HPDE6-E6E7 (cell line): ENCODE measurements around the gene ESYT2.
"Not testable (repeated sequence)": the region's sequence is repeated elsewhere in the genome, so short reads cannot be mapped to it uniquely, and the experiment has no call there.

Source experiments
- DNase-seq: peaks from one replicate; pipeline ENCODE4 v3.0.0; 2011; ENCODE audit warnings: missing footprints; ENCODE audit errors: extremely low spot score

Gene ESYT2

DNA sequence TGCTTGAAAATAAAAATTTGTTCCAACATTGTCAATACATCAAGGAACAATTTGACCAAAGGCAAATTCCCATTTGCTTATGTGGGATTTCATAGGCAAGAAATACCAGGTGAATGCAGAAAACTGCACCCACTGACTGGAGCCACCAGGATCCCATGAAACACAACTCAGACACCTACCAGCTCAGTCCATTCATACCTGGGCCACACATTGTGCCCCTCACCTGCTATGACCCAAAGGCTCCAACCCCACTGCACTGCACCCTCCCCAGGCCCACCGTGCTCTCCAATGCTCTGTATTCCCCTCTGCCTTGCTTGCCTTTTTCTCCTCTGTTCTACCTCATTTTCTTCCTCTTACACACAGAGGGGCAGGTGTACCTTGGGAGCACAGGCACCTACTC is 130.0 kb downstream of the ESYT2 start:
- DNase-seq: no peak

DNA sequence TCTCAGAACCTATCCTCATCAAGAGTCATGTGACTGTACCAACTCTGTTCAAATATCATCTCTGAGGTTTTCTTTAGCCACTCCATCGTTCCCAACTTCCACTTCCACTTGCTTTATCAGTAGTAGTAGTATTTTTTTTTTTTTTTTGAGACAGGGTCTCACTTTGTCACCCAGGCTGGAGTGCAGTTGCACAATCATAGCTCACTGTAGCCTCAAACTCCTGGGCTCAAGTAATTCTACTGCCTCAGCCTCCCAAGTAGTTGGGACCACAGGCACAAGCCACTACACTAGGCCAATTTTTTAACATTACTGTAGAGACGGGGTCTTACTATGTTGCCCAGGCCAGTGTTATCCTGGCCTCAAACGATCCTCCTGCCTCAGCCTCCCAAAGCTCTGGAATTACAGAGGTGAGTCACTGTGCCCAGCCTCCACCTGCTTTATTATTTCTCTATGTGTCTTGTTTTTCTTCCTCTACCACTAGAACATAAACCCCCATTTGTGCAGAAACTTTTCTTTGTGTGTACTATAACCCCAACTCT is 130.6 kb downstream of the ESYT2 start:
- DNase-seq: no peak

DNA sequence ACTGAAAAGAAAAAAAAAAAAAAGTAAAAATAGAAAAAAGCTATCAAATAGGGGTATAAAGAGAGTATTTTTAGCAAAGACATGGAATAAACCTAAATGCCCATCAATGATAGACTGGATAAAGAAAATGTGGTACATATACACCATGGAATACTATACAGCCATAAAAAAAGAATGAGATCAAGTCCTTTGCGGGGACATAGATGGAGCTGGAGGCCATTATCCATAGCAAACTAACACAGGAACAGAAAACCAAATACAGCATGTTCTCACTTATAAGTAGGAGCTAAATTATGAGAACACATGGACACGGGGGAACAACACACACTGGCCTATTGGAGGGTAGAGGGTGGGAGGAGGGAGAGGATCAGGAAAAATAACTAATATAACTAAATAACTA is 131.7 kb downstream of the ESYT2 start:
- DNase-seq: not testable (repeated sequence)

DNA sequence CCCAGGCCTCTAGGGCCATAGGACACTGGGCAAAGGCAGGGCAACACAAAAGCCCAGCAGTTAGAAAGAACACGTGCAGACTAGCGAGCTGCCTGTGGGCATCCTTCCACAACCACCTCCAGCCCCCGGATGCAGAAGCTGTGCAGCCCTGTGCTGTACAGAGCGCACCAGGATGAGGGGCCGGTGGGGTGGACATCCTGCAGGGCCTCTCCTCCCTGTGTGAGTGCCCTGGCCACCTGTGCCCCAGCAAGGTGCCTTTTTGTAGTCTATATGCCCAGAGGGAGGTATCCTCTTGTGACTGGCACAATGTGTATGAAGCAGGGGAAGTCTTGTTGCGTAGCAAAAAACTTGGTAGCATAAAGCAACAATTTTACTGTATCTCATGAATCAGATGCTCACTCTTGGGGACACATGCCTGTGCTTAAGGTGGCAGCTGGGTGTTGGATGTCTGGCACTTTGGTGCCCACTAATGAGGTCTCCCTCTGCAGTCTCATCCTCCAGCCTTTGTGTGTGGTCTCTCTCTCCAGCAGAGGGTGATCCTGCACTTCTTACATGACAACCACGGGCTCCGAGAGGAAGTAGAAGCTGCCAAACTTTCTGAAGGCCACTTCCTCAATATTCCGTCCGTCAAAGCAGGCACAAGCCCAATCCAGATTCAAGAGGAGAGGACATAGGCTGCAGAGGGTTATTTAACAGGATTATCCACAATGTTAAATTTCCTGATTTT is 133.4 kb downstream of the ESYT2 start:
- DNase-seq: no peak

DNA sequence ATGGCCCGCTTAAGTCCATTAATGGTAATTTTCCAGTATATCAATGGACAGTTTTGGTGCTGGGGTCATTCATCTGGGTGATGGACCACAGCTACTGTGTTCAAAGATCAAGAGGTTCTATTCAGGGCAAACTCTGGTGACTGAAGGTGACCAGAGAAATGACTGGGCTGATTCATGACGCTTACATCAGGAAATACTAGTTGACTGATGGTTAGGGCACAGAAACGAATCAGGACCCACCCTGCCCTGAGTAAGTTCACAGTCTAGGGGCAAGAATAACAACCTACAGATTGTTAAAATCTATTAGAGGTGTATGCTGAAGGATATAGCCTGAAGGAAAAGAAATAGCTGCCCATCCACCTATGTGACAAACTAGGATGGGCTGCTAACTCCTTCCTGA is 134.3 kb downstream of the ESYT2 start:
- no peak for DNase-seq

DNA sequence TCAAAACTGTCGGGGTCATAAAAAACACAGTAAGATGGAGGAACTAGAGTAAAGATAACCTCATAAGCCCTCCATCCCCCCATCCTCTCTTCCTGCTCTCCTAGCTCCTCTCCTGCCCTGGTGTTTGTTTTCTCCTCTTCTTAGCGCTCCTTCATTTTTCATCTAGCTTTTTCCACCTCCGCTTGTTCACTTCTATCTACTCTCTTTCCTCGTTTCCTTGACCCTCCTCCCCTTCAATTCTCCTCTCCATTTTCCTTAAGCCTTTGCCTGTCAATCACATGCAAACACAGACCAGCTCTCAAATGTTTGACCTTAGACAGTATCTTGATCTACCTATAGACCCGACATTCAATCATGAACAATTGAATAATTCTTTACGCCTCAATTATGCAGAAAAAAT is 134.7 kb downstream of the ESYT2 start:
- DNase-seq: no peak

DNA sequence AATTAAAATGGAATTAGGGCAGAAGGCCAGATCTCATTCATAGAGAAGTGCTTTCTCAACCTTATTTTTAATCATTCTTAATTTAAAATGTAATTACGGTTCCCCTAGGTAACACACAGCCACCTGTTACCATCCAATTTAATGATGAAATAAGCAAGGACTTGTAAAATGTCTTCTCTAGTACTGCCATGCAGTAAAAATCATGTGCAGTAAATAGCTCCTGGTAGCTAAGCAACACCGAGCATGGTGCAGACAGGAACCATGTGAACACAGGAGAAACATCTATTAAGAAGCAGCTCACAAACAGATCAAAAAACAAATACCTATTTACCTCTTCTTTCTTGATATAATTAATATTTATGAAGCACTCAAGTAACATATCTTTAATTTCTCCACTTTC is 139.8 kb downstream of the ESYT2 start:
- DNase-seq: no peak

DNA sequence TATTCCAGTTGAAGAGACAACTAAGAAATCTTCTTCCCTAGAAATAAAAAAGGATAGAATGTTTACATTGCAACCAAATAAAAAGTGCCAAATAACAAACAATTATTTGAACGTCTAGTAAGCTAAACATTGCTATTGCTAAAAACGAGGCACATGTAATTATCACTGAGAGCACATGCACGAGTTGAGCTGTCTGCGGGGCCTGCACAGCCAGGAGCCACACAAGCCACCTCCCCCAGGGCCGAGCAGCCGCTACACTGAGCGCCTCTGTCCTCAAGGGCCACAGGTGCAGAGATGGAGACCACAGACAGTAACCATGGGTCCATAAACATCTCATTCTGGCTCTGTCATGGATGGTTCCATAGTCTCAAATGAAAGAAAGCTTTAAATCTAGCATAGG is 141.9 kb downstream of the ESYT2 start:
- no peak for DNase-seq

DNA sequence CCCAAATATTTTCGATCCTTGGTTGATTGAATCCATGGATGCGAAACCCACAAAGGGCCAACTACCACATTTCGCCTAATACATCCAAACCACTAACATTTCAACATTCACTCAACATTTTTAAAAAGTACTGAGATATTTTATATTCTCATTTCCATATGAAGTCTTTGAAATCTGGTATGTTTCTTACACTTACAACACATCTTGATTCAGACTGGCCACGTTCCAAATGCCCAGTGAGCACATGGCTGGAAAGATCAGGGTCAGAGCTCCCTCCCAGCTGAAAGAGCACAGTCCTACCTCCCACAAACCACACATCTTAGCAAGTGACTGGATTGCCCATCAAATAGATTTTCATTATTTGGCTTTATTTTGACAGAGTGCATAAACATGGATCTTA is 143.6 kb downstream of the ESYT2 start:
- no peak for DNase-seq

DNA sequence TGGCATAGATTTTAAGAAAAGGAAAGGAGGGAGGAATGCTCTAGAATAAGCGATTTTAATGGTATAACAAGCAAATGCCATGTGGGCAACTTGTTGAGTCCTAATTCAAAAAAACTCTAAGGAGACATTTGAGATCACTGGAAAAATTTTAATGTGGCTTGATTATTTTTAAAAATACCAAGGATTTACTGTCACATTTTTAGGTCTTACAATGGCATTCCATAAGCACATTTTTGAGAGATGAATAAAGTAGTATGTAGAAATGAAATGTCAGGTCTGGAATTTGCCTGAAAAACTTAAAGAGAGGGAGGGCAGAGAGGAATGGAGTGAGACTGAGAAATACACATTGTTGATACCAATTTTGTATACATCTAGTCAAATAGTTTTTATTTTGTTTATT is 145.0 kb downstream of the ESYT2 start:
- DNase-seq: no peak

DNA sequence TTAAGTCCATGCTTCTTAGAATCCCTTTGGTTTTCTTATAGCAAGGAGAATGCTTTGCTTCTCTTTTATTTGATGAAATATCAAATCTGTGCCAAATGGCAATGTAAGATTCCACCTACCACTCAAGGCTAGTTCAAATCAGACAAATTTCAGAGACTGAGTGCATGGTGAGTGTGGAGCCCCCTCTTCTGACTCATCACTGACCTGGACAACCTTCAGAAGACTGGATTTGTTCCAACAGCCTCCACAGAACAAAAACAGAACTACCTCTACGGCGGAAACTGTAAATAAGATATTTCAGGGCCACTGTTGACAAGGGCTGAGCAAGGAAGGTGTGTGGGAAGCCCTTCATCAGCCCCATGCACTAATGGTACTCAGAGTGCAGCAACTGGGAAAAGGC is 145.8 kb downstream of the ESYT2 start:
- no peak for DNase-seq

DNA sequence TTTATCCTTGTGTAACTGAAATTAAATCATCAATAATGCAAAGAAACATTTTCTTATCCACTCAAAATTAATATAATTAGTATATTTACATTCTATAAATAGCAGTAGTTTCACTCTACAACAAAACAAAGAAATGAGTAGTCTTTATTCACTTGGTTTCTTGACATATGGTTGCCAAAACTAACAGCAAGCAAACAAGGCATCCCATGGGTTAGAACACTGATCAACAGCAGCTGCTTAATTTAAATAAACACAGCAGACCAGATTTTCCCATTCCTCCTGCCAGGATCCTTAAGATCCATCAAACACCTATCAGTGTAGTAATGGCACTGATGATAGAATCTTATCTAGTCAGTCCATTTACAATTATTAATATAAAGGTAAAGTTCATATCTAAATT is 146.9 kb downstream of the ESYT2 start:
- no peak for DNase-seq
